GM21381 (cell line): ENCODE results near the gene MTIF3.
"Not testable (repeated sequence)": the region's sequence is repeated elsewhere in the genome, so short reads cannot be mapped to it uniquely, and the experiment has no call there.

Experiments
- ATAC-seq: cut with Tn5 transposase; IDR thresholded peaks from one replicate; pipeline ENCODE4 v1.9.1; 2021; ENCODE audit warnings: mild to moderate bottlenecking, moderate library complexity; ENCODE audit not compliant: unreplicated experiment

Gene MTIF3

DNA sequence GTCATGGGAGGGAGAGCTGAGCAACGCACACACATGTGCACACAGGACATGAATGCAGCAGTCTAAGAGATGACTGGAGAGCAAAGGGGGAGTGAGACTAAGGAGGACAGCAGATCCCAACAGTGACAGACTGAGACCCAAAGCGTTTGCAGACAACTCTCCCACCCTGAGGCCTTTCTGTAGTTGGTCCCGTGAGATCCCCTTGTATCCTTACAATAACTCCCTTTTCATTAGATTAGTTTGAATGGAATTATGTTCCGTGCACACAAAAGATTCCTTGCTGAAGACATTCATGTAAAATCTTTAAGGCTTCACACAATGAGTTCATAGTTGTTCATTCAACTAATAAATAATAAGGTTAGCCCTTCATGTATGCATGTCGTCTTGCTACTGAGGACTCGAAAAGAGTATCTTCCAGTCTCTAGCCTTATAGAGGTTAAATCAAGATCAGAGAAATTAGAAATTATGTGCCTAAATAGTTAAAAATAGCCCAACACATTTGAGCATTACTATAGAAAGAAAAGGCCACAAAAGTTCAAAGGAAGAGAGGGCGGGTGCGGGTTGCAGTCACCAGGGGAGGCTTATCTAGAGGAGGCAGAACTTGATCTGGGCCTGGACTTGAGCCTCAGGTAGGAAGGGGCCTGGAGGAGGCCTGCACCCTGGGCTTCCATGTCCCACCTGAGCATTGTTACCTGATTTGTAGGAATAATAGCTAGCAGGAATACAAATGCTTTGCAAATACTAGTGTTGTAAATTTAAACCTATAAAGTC, 29.1 kb downstream of the MTIF3 start:
- no peak for ATAC-seq

DNA sequence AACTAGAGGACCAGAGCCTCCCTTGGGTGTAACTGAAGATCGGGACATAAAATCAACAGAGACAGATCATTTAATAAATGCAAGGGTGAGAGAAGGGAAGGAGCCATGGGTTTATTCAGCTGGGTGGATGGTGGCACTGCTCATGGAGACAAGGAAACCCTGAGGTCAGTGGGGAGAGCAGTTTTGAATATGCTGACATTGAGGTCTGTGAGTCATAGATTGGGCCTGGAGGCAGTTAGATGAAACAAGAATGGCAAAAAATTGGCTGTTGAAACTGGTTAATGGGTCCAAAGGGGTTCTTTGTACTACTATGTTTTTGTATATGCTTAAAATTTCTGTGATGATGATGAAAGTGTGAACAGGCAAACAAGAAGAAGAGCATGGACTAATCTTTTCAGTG, 31.0 kb downstream of the MTIF3 start:
- ATAC-seq, result no peak

DNA sequence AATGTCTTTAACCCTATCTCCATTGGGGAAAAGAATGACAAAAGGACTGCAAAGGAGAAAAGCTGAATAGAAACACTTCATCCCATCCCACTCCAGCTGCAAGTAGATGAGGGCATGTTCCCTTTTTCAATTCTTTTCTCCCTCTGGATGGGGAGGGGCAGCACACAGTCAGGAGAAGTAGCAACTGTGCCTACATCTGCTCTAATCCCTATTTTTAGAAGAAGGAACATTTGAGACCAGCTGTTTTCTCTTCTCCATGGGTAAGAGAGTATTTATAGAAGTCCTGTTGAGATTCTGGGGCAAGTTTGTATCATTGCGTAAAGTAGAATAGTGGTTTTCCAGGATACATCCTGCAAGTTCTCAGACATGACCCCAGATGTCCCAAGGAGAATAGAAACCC, 35.2 kb downstream of the MTIF3 start:
- ATAC-seq, result no peak

DNA sequence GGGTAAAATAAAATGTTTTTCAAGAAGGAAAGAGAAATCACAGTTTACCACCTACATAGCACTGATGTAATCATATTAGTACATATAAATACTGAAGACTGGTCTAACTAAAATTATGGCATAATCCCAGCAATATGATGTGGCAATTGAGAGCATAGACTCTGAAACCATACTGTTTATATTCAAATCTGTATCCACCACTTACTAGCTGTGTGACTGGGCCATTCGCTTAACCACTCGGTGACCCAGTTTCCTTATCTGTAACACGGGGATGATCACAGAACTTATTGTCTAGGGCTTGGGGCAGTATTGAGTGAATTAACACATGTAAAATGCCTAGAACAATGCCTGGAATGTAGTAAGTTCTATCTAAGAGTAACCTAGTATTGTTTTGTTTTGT, 39.0 kb downstream of the MTIF3 start:
- ATAC-seq, result no peak

DNA sequence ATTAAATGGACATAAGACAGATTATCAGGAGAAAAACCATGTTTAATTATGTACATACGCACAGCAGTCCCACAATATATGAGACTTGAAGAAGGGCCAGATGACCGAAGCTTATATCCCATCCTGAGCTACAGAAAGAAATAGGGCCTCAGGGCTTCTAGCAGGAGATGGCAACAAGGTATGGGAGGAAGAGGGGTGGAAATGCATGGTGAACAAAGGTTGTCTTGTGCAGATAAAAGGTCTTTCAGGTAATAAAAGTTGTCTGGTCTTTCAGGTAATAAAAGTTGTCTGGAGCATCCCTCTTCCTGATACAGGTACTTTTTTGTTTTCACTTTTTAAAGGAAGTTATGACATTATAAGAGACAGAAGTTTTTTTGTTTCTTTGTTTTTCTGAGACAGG, 41.4 kb downstream of the MTIF3 start:
- no peak for ATAC-seq

DNA sequence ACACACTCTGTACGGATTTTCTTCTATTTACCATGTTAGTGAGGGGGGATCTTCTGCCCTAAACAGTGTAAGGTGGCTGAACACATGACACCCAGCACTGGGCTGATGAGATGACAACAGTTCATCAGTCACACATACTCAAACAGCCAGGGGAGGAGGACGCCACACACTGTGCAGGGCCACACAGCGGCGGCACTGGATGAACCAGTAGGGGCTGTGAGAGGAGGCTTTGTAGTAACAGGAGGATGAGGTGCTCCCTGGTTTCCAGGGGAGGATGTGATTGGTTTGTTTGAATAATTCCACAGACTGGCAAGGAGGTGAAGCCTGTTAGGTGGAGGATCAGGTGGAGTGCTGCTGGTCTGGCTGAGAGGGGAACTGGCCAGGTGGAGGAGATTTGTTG, 42.3 kb downstream of the MTIF3 start:
- ATAC-seq, result no peak

DNA sequence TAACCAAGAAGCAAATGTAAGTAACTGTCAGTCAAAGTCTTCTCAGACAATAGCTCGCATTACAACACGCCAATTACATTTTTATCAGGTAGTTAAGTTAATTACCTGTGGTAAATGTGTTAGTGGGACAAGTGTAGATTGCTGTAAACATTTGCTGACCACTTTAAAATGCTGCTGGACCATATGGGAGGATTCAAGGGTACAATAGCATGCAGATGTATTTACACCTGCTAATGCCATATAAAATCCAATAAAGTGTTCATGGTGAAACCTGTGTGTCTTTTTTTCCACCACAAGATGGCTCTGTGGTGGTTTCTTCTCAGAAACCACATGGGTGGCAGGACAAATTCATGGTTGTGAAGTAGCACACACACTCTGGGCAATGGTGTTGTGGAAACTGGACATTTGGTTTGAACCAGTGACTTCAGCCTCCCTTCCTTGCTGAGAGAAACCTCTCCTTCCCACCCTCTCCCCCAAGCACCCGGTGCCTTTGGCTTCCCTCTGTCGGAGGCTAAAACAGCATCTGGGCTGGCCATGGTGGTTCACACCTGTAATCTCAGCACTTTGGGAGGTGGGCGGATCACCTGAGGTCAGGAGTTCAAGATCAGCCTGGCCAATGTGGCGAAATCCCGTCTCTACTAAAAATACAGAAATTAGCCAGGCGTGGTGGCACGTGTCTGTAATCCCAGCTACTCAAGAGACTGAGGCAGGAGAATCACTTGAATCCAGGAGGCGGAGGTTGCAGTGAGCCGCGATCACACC, 44.0 kb downstream of the MTIF3 start:
- no peak for ATAC-seq

DNA sequence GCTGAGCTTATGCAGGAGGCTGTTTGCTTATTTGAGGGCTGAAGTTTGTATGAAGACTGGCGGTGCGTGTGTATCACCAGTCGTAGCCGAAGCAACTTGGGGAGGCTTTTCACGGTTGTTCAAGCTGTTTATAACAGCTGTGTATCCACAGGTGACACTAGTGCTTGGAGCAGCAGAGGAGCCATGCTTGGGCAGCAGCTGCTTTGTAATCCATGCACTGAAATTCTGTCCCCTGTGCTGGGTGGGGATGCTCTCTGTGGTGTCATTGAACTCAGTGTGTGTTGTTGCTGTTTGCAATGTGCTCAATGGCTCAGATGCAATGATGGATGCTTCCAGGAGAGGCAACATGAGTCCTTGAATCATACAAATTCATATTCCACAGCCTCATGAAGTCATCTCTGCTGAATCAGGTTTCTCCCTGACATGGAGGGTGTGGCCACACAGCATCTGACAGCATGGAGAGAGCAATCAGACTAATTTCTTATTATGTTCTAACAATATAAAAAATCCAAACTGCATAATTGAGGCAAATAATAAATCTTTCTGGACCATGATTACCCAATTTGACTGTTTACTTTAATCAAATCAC, 44.7 kb downstream of the MTIF3 start:
- no peak for ATAC-seq

DNA sequence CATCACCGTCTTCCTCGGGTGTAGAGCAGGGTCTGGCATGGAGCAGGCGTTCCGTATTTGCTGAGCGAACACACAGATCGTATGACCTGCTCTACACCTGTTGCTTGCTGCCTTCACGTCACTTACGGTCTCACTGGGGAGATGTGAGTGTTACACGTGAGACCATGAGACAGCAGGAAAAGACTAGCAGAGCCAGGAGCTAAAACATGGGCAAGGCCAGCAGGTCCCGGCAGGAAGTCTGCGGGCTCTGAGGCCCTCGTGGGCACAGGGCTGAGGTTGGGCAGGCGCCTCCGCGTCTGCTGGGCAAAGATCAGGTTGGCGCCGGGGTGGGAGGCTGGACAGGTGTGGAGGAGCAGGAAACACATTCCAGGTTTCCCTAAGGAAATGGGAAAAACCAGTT, 45.7 kb downstream of the MTIF3 start:
- no peak for ATAC-seq

DNA sequence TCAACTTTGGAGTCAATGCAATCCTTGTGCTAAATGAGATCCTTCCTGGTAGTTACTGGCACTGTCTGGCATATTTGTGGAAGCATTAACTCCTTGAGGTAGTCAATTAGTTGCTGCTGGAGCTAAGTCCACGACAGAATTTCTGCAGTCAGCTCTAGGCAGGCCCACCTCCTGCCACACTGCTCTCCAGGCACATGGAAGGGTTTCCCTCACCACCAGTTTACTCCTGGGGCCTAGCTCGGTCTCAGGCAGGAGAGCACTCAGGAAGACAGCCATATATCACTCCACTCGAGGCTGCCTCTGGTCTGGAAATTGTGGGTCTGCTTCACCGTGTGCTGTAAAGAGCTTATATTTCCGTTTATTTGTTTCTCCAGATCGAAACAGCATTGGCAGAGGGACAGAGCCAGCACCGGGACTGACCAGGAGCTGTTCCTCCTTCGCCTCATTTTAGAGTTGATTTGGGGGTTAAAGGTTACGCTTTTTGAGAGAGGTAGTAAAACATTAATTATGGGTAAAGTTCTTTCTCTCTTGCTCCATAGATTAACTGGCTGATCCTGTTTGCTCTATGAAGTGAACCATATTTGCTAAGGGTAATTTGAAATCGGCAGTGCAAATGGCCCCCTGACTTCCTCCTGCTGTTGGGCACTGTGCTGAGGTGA, 46.5 kb downstream of the MTIF3 start:
- no peak for ATAC-seq

DNA sequence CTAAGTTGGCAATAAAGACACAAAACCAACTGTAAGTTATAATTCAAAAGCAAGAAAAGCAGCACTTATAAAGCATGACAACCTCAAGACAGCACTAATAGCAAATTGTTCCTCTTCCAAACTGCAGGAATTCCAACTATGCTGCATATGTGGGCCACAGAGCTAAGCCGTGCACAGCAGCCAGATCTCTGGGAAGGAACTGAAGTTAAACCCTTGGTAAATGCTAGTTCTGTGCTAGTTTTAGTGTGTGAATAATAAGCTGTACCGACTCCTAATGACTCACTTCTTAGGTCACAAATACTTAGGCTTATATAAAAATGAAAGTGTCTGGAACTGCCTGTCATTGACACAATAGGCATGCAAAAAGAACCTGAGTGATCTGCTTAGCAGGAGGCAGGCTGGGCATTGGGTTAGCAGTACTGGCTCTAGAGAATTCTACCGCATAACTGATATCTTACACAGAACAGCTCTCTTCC, 47.1 kb downstream of the MTIF3 start:
- no peak for ATAC-seq

DNA sequence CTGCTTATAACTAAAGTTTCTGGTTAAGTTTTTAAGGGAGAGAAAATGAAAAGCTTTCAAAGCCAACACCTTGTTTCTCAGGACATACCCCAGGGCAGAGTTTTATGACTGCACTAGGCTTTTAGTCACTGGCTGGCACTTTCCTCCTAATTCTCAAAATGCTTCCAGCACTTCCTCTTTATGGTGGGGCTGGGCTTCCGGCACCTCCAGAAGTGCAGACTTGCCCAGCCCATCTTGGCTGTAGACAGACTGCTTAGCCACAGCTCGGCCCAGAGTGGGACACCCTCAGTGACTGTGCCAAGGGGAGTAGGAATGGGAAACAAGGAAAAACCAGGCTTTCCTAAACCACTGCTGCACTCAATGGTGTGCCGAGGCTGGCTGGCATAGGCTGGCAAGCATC, 49.2 kb downstream of the MTIF3 start:
- ATAC-seq, result no peak

DNA sequence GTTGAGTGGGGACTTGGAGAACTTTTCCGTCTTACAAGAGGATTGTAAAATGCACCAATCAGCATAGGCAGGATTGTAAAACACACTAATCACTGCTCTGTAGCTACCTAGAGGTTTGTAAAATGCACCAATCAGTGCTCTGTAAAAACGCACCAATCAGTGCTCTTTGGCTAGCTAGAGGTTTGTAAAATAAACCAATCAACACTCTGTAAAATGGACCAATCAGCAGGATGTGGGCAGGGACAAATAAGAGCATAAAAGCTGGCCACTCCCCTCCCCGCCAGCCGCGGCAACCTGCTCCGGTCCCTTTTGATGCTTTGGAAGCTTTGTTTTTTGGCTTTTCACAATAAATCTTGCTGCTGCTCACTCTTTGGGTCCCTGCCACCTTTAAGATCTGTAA, 50.0 kb downstream of the MTIF3 start:
- ATAC-seq, result not testable (repeated sequence)

DNA sequence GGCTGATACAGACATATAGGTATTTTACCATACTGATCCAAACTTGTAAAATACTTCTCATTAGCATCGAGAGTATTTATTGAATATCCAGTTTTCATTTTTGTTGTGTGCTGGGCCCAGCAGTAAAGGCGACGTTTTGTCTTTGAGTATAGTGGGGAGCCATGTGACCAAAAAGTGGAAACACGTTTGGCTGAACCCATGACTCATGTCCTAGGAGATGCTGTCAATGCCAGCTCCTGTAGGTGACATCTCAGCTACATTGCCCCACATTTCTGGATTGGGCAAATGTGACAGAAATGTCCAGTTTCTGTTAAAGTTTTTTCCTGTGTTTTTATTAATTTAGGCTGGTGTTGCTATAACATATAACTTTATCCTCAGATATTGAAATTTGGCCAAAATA, 52.0 kb downstream of the MTIF3 start:
- ATAC-seq, result no peak

DNA sequence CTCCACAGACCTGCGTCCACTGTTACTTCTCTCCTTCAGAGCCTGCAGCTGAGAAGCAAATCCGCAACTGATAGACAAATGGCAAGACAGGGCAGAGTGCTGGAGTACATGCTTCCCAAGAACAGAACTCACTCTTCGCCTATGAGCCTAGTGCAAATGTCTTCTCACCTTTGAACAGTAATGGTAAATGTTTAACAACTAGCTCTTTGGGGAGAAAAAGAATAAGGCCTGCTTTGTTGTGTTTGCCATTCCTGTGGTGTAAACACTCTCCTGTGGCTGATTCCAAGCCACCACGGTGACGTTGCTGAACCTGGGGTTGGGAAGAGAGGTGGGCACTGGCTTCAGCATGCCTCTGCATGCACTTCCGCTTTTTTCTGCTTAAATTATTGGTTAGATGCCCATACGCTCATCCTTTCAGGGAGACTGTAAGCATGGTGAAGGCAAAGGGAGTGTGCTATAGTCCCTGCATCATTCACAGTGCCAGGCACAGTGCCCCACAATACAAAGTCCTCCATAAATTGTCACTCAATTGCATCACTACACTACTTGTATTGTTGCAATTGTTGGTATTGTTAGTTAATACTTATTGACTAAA, 54.0 kb downstream of the MTIF3 start:
- no peak for ATAC-seq

DNA sequence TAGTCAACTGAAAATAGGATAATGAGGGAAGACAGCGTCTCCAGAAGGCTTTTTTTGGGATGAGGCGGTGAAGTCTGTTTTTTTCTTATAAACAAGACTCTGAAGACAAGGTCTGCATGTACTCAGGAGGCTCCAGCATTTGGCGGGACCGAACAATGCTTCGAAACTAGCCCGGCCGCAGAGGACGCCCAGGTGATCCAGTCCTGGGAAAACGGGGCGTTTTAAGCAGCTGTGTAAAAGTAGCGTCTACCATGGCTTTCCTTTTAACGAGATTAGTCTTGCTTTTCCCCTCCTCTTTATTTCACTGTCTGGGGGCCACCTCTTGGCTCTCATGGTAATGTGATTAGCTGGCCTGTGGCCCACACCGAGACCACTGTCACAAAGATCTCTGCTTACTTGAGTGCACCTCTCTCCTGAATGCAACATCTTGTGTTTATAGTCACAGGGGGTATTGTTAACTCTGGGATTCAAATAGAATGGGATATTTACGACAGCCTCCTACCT, 55.3 kb downstream of the MTIF3 start:
- no peak for ATAC-seq

DNA sequence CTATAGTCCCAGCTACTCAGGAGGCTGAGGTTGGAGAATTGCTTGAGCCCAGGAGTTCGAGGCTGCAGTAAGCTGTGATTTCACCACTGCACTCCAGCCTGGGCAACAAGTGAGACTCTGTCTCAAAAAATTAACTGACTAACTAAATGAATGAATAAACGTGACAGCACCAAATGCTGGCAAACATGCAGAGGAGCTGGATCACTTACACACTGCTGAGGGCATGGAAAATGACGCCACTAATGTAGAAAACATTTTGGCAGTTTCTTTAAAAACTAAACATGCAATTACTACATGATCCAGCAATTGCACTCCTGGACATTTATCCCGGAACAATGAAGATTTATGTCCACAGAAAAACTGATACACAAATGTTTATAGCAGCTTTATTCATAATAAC, 57.3 kb downstream of the MTIF3 start:
- no peak for ATAC-seq

DNA sequence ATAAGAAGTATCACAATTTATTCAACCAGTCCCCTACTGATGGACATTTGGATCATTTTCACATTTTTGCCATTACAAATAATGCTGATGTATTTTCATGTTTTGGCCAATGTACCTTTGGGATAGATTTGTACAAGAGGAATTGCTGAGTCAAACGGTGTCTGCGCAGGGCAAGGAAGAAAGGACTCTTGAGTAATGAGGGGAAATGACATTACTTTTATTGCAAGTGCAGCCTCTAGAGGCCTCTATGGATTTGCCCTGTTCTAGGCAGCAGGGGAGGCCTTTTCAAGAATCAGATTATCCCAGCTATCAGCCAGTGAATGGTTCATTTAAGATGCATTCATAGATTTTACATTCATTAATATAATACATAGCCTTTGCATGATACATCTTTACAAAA, 58.9 kb downstream of the MTIF3 start:
- no peak for ATAC-seq

DNA sequence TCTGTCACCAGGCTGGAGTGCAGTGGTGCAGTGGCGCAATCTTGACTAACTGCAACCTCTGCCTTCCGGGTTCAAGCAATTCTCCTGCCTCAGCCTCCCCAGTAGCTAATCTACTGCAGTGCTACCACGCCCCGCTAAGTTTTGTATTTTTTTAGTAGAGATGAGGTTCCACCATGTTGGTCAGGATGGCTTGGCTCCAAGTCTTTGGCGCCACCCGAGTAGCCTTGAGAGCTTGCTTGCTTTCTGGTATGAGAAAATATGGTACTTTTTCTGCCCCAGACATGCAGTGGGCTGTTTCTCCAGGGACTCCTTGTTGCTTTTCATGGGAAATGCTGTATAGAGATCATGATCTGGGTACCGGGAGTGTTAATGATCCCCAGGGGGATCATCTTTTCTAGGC, 60.5 kb downstream of the MTIF3 start:
- no peak for ATAC-seq

DNA sequence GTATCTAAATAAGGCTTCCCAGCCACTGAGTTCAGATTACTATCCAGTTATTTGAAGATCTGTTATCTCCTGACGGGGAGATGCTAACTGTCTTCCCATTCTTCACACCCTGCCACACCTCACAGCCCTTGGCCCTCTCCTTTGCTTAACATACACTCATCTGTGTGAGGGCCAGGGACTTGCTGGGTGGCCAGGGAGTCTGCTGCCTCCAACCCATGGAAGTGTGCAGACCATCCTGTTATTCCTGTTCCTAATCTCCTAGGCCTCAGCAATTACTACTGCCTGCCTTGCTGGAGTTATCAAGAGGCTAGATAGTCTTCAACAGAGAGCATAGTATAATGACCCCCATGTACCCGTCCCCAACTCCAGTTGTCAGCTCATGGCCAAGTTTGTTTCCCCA, 62.1 kb downstream of the MTIF3 start:
- ATAC-seq, result no peak
